Right atrium auricular region (tissue), 2 donors: ENCODE data around the gene BAK1. TPM values are rescaled to one million over a fixed set of nuclear protein-coding genes. Genes with fewer than 3 reads are reported as not detected.
"Not testable (repeated sequence)": the region's sequence is repeated elsewhere in the genome, so short reads cannot be mapped to it uniquely, and the experiment has no call there.

Source experiments
- DNase-seq: peaks from one replicate; pipeline ENCODE4 v3.0.0-alpha.2; 2019; ENCODE audit warnings: low spot score
- H3K27ac ChIP-seq, 2 donors: fragments of 200-600 bp; sonication (generic); 1 replicate in 1 of 2; 2 replicates in 1 of 2; pipeline ENCODE4 v1.5.1; 2016 to 2019
- H3K27me3 ChIP-seq, 2 donors: fragments of 200-600 bp; sonication (generic); one replicate each; pipeline versions ENCODE4 v1.5.1 to v1.6.0; 2017 to 2019
- H3K36me3 ChIP-seq: fragments of 200-600 bp; sonication (generic); one replicate; pipeline ENCODE4 v1.5.1; 2016
- H3K4me1 ChIP-seq, 2 donors: fragments of 200-600 bp; sonication (generic); one replicate each; pipeline versions ENCODE4 v1.5.1 to v1.6.0; 2017 to 2019
- H3K4me3 ChIP-seq, 2 donors: fragments of 200-600 bp; sonication (generic); 1 replicate in 1 of 2; 2 replicates in 1 of 2; pipeline ENCODE4 v1.5.1; 2017 to 2019; ENCODE audit warnings: mild to moderate bottlenecking in 1 of 2, moderate library complexity in 1 of 2
- H3K9me3 ChIP-seq, 2 donors: fragments of 200-600 bp; sonication (generic); one replicate each; pipeline ENCODE4 v1.5.1; 2019
- CTCF ChIP-seq, 2 donors: fragments of 200-600 bp; sonication (generic); IDR thresholded peaks; one replicate each; pipeline ENCODE4 v1.5.1; 2019; ENCODE audit warnings: antibody characterized with exemption in 2 of 2
- total RNA-seq, 2 donors: library from RNA; depleted of rRNA; stranded (reverse); fragments of >200 nt; gene quantifications; one replicate each; pipeline ENCODE4 v1.1.0, GENCODE V29; 2016

BAK1 gene
- total RNA-seq, 2 donors from 2014 or later, result 6.5 to 8.6 TPM

GRCh38 chr6:33547499-33547898, 32.6 kb downstream of the BAK1 start:
- Histone ChIP-seq H3K9me3 (no peaks in the 10 kb centered on the region), H3K36me3 (no peaks in the 10 kb centered on the region), H3K4me3 (no peak overlapping the region), H3K27me3 (no peaks in the 10 kb centered on the region), H3K27ac (no peak overlapping the region), H3K4me1 (no peaks in the 10 kb centered on the region)
- no peak for DNase-seq
- TF ChIP-seq CTCF (IDR thresholded peaks at IDR 0.05), result no peak

- H3K4me1 ChIP-seq, result no peaks in the 10 kb centered on the region
- no peaks in the 10 kb centered on the region for H3K9me3 ChIP-seq
- no peak overlapping the region for H3K27ac ChIP-seq
- H3K27me3 ChIP-seq, result no peaks in the 10 kb centered on the region
- no peak for TF ChIP-seq CTCF (IDR thresholded peaks at IDR 0.05)
- no peak for DNase-seq
- no peak overlapping the region for H3K4me3 ChIP-seq
- no peaks in the 10 kb centered on the region for H3K36me3 ChIP-seq
These were observed 33.3 kb downstream of the BAK1 start for GRCh38 chr6:33546766-33547165.

- not testable (repeated sequence) for H3K27ac ChIP-seq, H3K27me3 ChIP-seq, H3K4me1 ChIP-seq, H3K36me3 ChIP-seq, H3K9me3 ChIP-seq, DNase-seq, H3K4me3 ChIP-seq
These were observed 34.8 kb downstream of the BAK1 start for GRCh38 chr6:33545292-33545691.

- no peak for TF ChIP-seq CTCF (IDR thresholded peaks at IDR 0.05)
- Histone ChIP-seq H3K4me3 (no peak overlapping the region), H3K4me1 (no peaks in the 10 kb centered on the region), H3K36me3 (no peaks in the 10 kb centered on the region), H3K27ac (no peak overlapping the region), H3K9me3 (no peaks in the 10 kb centered on the region), H3K27me3 (no peaks in the 10 kb centered on the region)
- no peak for DNase-seq
These were observed 37.0 kb downstream of the BAK1 start for GRCh38 chr6:33543116-33543515.

GRCh38 chr6:33540768-33541167, 39.3 kb downstream of the BAK1 start:
- no peak overlapping the region for H3K4me3 ChIP-seq
- no peaks in the 10 kb centered on the region for H3K9me3 ChIP-seq
- TF ChIP-seq CTCF (IDR thresholded peaks at IDR 0.05), result no peak
- no peaks in the 10 kb centered on the region for H3K4me1 ChIP-seq
- no peak overlapping the region for H3K27ac ChIP-seq
- DNase-seq, result no peak
- H3K36me3 ChIP-seq, result no peaks in the 10 kb centered on the region
- no peaks in the 10 kb centered on the region for H3K27me3 ChIP-seq

GRCh38 chr6:33534702-33535101, 45.4 kb downstream of the BAK1 start:
- Histone ChIP-seq H3K27me3 (no peaks in the 10 kb centered on the region), H3K4me1 (no peaks in the 10 kb centered on the region), H3K9me3 (no peaks in the 10 kb centered on the region), H3K27ac (no peak overlapping the region), H3K4me3 (no peak overlapping the region), H3K36me3 (no peaks in the 10 kb centered on the region)
- TF ChIP-seq CTCF (IDR thresholded peaks at IDR 0.05), result no peak
- no peak for DNase-seq

- H3K27ac ChIP-seq, H3K4me3 ChIP-seq, H3K27me3 ChIP-seq, DNase-seq, H3K9me3 ChIP-seq, H3K36me3 ChIP-seq, H3K4me1 ChIP-seq: not testable (repeated sequence)
These were observed 46.8 kb downstream of the BAK1 start for GRCh38 chr6:33533163-33533869.

- not testable (repeated sequence) for H3K4me1 ChIP-seq, H3K36me3 ChIP-seq, H3K27ac ChIP-seq, H3K4me3 ChIP-seq, H3K9me3 ChIP-seq, DNase-seq, H3K27me3 ChIP-seq
These were observed 47.6 kb downstream of the BAK1 start for GRCh38 chr6:33532431-33532830.

- not testable (repeated sequence) for DNase-seq, H3K36me3 ChIP-seq, H3K9me3 ChIP-seq, H3K4me3 ChIP-seq, H3K27ac ChIP-seq, H3K4me1 ChIP-seq, H3K27me3 ChIP-seq
These were observed 49.5 kb downstream of the BAK1 start for GRCh38 chr6:33530617-33531016.
